H1 (cell line): ENCODE measurements around the gene PSMA5.

Source experiments
- CBX5 ChIP-seq: fragments of 300-800, 300-1000 bp; sonication (generic); IDR thresholded peaks from 2 replicates; pipeline ENCODE4 v1.7.1; 2016; ENCODE audit warnings: antibody characterized with exemption, low read length, low read depth
- CBX8 ChIP-seq: fragments of 300-800, 300-1000 bp; sonication (generic); IDR thresholded peaks from 2 replicates; pipeline ENCODE4 v1.7.1; 2016; ENCODE audit warnings: low read depth, low read length, borderline replicate concordance
- CHD1 ChIP-seq: IDR thresholded peaks from 2 replicates; pipeline ENCODE4 v1.6.1; 2012; ENCODE audit warnings: low read depth, low read length, improper control_type of control experiment
- CTCF ChIP-seq, 3 experiments: IDR thresholded peaks; 1 replicate in 2 of 3; 2 replicates in 1 of 3; pipeline versions ENCODE4 v1.5.1 to v1.6.1; 2011; ENCODE audit warnings: low read length in 3 of 3, mild to moderate bottlenecking in 3 of 3, inconsistent platforms in 2 of 3, low read depth in 1 of 3, moderate library complexity in 1 of 3; ENCODE audit not compliant: insufficient read depth in 1 of 3; ENCODE audit errors: control extremely low read depth in 1 of 3
- EZH2 ChIP-seq: fragments of 200-600 bp; sonication (generic); IDR thresholded peaks from 2 replicates; pipeline ENCODE4 v1.7.1; 2012; ENCODE audit warnings: low read depth, mild to moderate bottlenecking, moderate library complexity, low read length, inconsistent platforms; ENCODE audit not compliant: severe bottlenecking
- GABPA ChIP-seq: IDR thresholded peaks from 2 replicates; pipeline ENCODE4 v1.6.1; 2011; ENCODE audit warnings: mild to moderate bottlenecking, low read length, moderate library complexity, borderline replicate concordance; ENCODE audit not compliant: insufficient read depth
- HDAC6 ChIP-seq: IDR thresholded peaks from one replicate; pipeline ENCODE4 v1.7.1; 2012; ENCODE audit warnings: low read depth, mild to moderate bottlenecking, inconsistent platforms, low read length, moderate library complexity
- POLR2A ChIP-seq, 2 experiments: IDR thresholded peaks; 1 replicate in 1 of 2; 2 replicates in 1 of 2; pipeline ENCODE4 v1.6.1; 2011; ENCODE audit warnings: low read depth in 2 of 2, low read length in 2 of 2, mild to moderate bottlenecking in 2 of 2; ENCODE audit errors: control extremely low read depth in 1 of 2
- TAF1 ChIP-seq: IDR thresholded peaks from 2 replicates; pipeline ENCODE4 v1.6.1; 2011; ENCODE audit warnings: mild to moderate bottlenecking, low read depth, low read length
- TCF12 ChIP-seq: IDR thresholded peaks from 2 replicates; pipeline ENCODE4 v1.6.1; 2011; ENCODE audit warnings: low read depth, mild to moderate bottlenecking, low read length
- USF2 ChIP-seq: IDR thresholded peaks from 2 replicates; pipeline ENCODE4 v1.6.1; 2011; ENCODE audit warnings: low read length, improper control_type of control experiment
- YY1 ChIP-seq: IDR thresholded peaks from 2 replicates; pipeline ENCODE4 v1.6.1; 2011; ENCODE audit warnings: low read depth, mild to moderate bottlenecking, low read length
- ZNF274 ChIP-seq: IDR thresholded peaks from 2 replicates; pipeline ENCODE4 v1.7.0; 2012; ENCODE audit warnings: low read length, borderline replicate concordance; ENCODE audit errors: extremely low read depth

GRCh38 chr1:109468061-109468460 is 41.8 kb upstream of the PSMA5 start:
- TF ChIP-seq CBX5 (no peak), TCF12 (no peak), EZH2 (no peak), CTCF (IDR thresholded peaks at IDR 0.05; ENCODE audit: control extremely low read depth in 1 of 3, insufficient read depth in 1 of 3, low read depth in 1 of 3, low read length in 3 of 3) (no peak), USF2 (no peak), ZNF274 (no peak), CBX8 (no peak), POLR2A (IDR thresholded peaks at IDR 0.05; ENCODE audit: control extremely low read depth in 1 of 2, low read depth in 2 of 2, low read length in 2 of 2) (no peak), TAF1 (no peak), HDAC6 (no peak), YY1 (no peak), CHD1 (no peak), GABPA (no peak)
